ENCODE data around the gene SLC4A7. TPM values are rescaled to one million over a fixed set of nuclear protein-coding genes. Genes with fewer than 3 reads are reported as not detected.
A peak's percentile ranks its signal among the peaks of the same experiment; 100 is the strongest.
"Not testable (repeated sequence)": the region's sequence is repeated elsewhere in the genome, so short reads cannot be mapped to it uniquely, and the experiment has no call there.

Gene SLC4A7
- total RNA-seq, 1 experiment from 2014 or later, result 61.1 TPM

DNA sequence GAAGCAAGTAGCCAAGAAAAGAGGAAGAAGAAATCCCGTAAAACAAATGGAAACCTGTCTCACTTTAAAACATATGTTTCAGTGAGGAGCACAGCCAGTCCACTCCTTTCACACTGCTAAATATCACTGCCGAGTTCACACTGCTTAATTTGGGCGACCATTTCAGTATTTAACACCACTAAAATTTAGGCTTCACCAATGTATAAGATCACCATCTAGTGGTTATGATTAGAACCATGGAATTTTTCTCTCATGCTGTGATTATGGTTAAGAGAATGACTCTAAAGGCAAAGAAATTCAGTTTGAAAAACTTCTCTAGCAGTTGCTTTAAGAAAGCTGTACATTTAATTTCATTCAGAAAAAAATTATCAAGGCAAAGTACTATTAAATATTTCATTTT is 16.6 kb downstream of the SLC4A7 start:
- peak; percentile 20 for DNase-seq

DNA sequence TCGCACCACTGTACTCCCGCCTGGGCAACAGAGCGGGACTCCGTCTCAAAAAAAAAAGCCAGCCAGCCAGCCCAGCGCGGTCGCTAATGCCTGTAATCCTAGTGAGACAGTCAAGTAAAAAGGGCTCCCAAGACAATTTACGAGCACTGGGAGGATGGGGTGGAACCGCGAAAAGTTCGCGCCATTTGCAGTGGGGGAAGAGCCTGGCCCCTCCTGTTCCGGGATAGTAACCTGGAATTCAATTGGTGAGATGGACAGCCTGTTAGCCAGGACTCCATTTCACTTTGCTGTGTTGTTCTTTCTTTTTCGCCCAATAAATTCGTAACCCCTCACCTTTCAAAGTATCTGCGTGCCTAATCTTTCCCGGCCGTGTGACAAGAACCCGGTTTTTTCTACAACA is 19.5 kb downstream of the SLC4A7 start:
- H3K27me3 ChIP-seq (ENCODE audit: control insufficient read depth, insufficient read depth, low read length), result no peaks in the 10 kb centered on the region
- no peaks in the 10 kb centered on the region for H3K36me3 ChIP-seq (replicated peaks; ENCODE audit: control insufficient read depth, insufficient read depth, low read length)
- no peak for DNase-seq
- no peak overlapping the region for H3K4me3 ChIP-seq (ENCODE audit: insufficient read depth, low read depth, low read length)

More for the DNA sequence above, 16.6 kb downstream of the SLC4A7 start:
- no peaks in the 10 kb centered on the region for H3K36me3 ChIP-seq (replicated peaks; ENCODE audit: control insufficient read depth, insufficient read depth, low read length)
- no peak overlapping the region for H3K4me3 ChIP-seq (ENCODE audit: insufficient read depth, low read depth, low read length)
- no peaks in the 10 kb centered on the region for H3K27me3 ChIP-seq (ENCODE audit: control insufficient read depth, insufficient read depth, low read length)

- DNase-seq, result no peak
- no peak overlapping the region for H3K4me3 ChIP-seq (ENCODE audit: insufficient read depth, low read depth, low read length)
- H3K36me3 ChIP-seq (replicated peaks; ENCODE audit: control insufficient read depth, insufficient read depth, low read length), result no peaks in the 10 kb centered on the region
- no peaks in the 10 kb centered on the region for H3K27me3 ChIP-seq (ENCODE audit: control insufficient read depth, insufficient read depth, low read length)
Measured at GRCh38 chr3:27462228-27462627, 22.0 kb downstream of the SLC4A7 start.

DNA sequence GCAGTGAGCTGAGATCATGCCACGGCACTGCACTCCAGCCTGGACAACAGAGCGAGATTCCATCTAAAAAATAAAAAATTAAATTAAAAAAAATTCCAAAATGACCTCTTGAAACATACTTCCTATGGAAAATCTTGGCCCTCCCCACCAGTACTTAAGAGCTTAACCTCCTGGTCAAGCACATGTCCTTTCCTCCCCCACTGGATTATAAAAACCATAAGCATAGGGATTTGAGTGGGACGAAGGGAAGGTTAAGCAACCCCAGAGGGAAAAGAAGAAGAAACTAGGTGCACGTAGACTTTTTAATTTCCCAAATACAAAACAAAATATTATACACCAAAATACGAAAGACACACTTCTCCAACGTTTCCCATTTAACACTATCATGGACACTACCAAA is 25.3 kb downstream of the SLC4A7 start:
- no peak overlapping the region for H3K4me3 ChIP-seq (ENCODE audit: insufficient read depth, low read depth, low read length)

GRCh38 chr3:27456554-27456953 is 27.6 kb downstream of the SLC4A7 start:
- no peaks in the 10 kb centered on the region for H3K36me3 ChIP-seq (replicated peaks; ENCODE audit: control insufficient read depth, insufficient read depth, low read length)
- DNase-seq, result no peak
- no peaks in the 10 kb centered on the region for H3K27me3 ChIP-seq (ENCODE audit: control insufficient read depth, insufficient read depth, low read length)
- no peak overlapping the region for H3K4me3 ChIP-seq (ENCODE audit: insufficient read depth, low read depth, low read length)

More for the DNA sequence above, 25.3 kb downstream of the SLC4A7 start:
- no peak for DNase-seq
- Histone ChIP-seq H3K27me3 (ENCODE audit: control insufficient read depth, insufficient read depth, low read length) (no peaks in the 10 kb centered on the region), H3K36me3 (replicated peaks; ENCODE audit: control insufficient read depth, insufficient read depth, low read length) (no peaks in the 10 kb centered on the region)

DNA sequence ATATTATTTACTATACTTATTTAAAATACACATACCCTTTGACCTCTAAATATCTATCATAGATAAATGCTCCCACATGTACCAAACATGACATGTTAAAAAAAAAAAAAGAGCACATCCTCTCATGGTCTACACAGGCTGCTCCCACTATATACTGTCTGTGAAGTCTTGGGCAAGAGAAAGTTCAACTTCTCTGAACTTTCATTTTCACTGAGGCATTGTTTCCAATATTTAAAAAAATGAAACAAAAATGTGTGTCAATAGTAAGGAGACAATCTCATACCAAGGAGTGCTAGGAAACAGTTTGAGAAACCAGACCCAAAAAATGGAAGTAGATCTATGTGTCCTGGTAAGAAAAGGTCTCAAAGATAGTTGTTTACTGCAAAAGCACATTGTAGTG is 29.3 kb downstream of the SLC4A7 start:
- H3K27me3 ChIP-seq (ENCODE audit: control insufficient read depth, insufficient read depth, low read length), result no peaks in the 10 kb centered on the region
- no peak overlapping the region for H3K4me3 ChIP-seq (ENCODE audit: insufficient read depth, low read depth, low read length)
- no peak for DNase-seq
- H3K36me3 ChIP-seq (replicated peaks; ENCODE audit: control insufficient read depth, insufficient read depth, low read length), result no peaks in the 10 kb centered on the region

- no peak overlapping the region for H3K4me3 ChIP-seq (ENCODE audit: insufficient read depth, low read depth, low read length)
- H3K27me3 ChIP-seq (ENCODE audit: control insufficient read depth, insufficient read depth, low read length), result no peaks in the 10 kb centered on the region
- no peak for DNase-seq
- H3K36me3 ChIP-seq (replicated peaks; ENCODE audit: control insufficient read depth, insufficient read depth, low read length), result no peaks in the 10 kb centered on the region
Measured at GRCh38 chr3:27454461-27454860, 29.7 kb downstream of the SLC4A7 start.

GRCh38 chr3:27452368-27453090 is 31.7 kb downstream of the SLC4A7 start:
- DNase-seq, result no peak
- H3K36me3 ChIP-seq (replicated peaks; ENCODE audit: control insufficient read depth, insufficient read depth, low read length), result no peaks in the 10 kb centered on the region; the same call in 1 of the 2 replicates
- no peaks in the 10 kb centered on the region for H3K27me3 ChIP-seq (ENCODE audit: control insufficient read depth, insufficient read depth, low read length)
- no peak overlapping the region for H3K4me3 ChIP-seq (ENCODE audit: insufficient read depth, low read depth, low read length)

DNA sequence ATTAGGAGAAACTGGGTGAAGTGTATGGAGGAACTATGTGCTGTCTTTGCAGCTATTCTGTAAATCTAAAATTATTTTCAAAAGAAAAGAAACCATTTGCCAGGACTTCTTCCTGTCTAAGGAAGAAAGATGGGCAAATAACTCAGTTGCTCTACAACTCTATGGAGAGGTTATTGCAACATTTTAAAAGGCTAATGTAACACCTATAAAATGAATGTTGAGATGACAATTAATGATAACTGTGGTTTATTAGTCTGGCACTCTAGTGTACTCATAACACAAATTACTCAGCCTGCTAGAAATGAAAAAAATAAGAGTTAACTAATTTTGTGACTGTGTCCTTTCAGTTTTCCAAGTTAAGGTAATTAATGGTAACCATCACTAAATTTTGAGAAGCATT is 32.3 kb downstream of the SLC4A7 start:
- no peak for DNase-seq
- Histone ChIP-seq H3K27me3 (ENCODE audit: control insufficient read depth, insufficient read depth, low read length) (no peaks in the 10 kb centered on the region), H3K36me3 (replicated peaks; ENCODE audit: control insufficient read depth, insufficient read depth, low read length) (no peaks in the 10 kb centered on the region; the same call in 1 of the 2 replicates), H3K4me3 (ENCODE audit: insufficient read depth, low read depth, low read length) (no peak overlapping the region)

GRCh38 chr3:27451251-27451650 is 32.9 kb downstream of the SLC4A7 start:
- Histone ChIP-seq H3K4me3 (ENCODE audit: insufficient read depth, low read depth, low read length) (no peak overlapping the region), H3K27me3 (ENCODE audit: control insufficient read depth, insufficient read depth, low read length) (no peaks in the 10 kb centered on the region), H3K36me3 (replicated peaks; ENCODE audit: control insufficient read depth, insufficient read depth, low read length) (no peaks in the 10 kb centered on the region; the same call in 1 of the 2 replicates)
- DNase-seq, result no peak

- Histone ChIP-seq H3K27me3 (ENCODE audit: control insufficient read depth, insufficient read depth, low read length) (no peaks in the 10 kb centered on the region), H3K4me3 (ENCODE audit: insufficient read depth, low read depth, low read length) (no peak overlapping the region), H3K36me3 (replicated peaks; ENCODE audit: control insufficient read depth, insufficient read depth, low read length) (peaks cover 2% of the 10 kb centered on the region; the same call in 1 of the 2 replicates)
- DNase-seq, result no peak
Measured at GRCh38 chr3:27449530-27450150, 34.5 kb downstream of the SLC4A7 start.

DNA sequence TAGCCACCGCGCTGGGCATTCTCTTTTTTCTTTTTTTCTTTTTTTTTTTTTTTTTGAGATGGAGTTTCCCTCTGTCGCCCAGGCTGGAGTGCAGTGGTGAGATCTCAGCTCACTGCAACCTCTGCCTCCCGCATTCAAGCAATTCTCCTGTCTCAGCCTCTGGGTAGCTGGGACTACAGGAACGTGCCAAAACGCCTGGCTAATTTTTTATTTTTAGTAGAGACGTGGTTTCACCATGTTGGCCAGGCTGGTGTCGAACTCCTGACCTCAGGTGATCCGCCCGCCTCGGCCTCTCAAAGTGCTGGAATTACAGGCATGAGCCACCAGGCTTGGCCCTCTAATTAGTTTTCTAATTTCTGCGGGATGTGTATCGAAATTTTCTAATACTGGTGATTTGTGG is 41.2 kb downstream of the SLC4A7 start:
- not testable (repeated sequence) for H3K27me3 ChIP-seq (ENCODE audit: control insufficient read depth, insufficient read depth, low read length); H3K4me3 ChIP-seq (ENCODE audit: insufficient read depth, low read depth, low read length); H3K36me3 ChIP-seq (replicated peaks; ENCODE audit: control insufficient read depth, insufficient read depth, low read length); DNase-seq

DNA sequence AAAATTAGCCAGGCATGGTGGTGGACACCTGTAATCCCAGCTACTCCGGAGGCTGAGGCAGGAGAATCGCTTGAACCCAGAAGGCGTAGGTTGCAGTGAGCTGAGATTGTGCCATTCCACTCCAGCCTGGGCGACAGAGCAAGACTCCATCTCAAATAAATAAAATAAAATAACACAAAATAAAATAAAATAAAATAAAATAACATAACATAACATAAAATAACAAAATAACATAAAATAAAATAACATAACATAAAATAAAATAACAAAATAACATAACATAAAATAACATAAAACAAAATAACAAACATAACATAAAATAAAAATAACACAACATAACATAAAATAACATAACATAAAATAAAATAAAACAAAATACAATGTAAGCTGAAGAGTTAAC is 45.8 kb downstream of the SLC4A7 start:
- not testable (repeated sequence) for DNase-seq; H3K36me3 ChIP-seq (replicated peaks; ENCODE audit: control insufficient read depth, insufficient read depth, low read length); H3K4me3 ChIP-seq (ENCODE audit: insufficient read depth, low read depth, low read length); H3K27me3 ChIP-seq (ENCODE audit: control insufficient read depth, insufficient read depth, low read length)

DNA sequence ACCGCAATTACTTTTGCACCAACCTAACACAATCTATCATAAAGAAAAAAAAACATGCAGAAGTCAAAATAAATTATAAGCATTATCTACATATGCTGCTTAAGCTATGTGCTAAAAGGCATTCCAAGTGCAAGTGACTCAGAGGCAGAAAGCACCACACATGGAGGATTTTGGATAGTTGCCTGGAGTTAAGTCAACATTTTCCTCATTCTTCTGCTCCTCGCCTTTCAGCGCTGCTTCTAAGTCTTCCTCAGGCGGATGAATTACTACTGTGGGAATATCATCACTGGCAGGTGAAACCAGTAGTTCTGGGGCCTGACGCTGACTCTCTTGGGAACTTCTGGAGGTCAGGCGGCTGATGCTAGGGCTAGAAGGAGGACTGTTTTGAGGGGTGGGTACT is 53.1 kb downstream of the SLC4A7 start:
- peaks cover 18% of the 10 kb centered on the region for H3K36me3 ChIP-seq (replicated peaks; ENCODE audit: control insufficient read depth, insufficient read depth, low read length)
- no peaks in the 10 kb centered on the region for H3K27me3 ChIP-seq (ENCODE audit: control insufficient read depth, insufficient read depth, low read length)
- no peak for DNase-seq
- no peak overlapping the region for H3K4me3 ChIP-seq (ENCODE audit: insufficient read depth, low read depth, low read length)

GRCh38 chr3:27429909-27430308 is 54.3 kb downstream of the SLC4A7 start:
- H3K4me3 ChIP-seq (ENCODE audit: insufficient read depth, low read depth, low read length), result no peak overlapping the region
- H3K36me3 ChIP-seq (replicated peaks; ENCODE audit: control insufficient read depth, insufficient read depth, low read length), result peaks cover 16% of the 10 kb centered on the region
- no peak for DNase-seq
- H3K27me3 ChIP-seq (ENCODE audit: control insufficient read depth, insufficient read depth, low read length), result no peaks in the 10 kb centered on the region
